HL-60 (cell line): ENCODE results near the gene USO1.

Source experiments
- DNase-seq, 2 experiments: peaks; one replicate each; pipeline ENCODE4 v3.0.0-alpha.2; 2010 to 2020; ENCODE audit warnings: low read depth in 1 of 2, low spot score in 1 of 2
- H3K27ac ChIP-seq: fragments of 250-450 bp; sonication (Bioruptor Pico); replicated peaks from 2 replicates; pipeline ENCODE4 v1.5.1; 2020; ENCODE audit warnings: mild to moderate bottlenecking, moderate library complexity
- H3K27me3 ChIP-seq: fragments of 250-450 bp; sonication (Bioruptor Pico); 2 replicates; pipeline ENCODE4 v1.5.1; 2021; ENCODE audit warnings: mild to moderate bottlenecking, moderate library complexity; ENCODE audit not compliant: insufficient read depth, poor library complexity, severe bottlenecking
- H3K4me3 ChIP-seq: replicated peaks from 2 replicates; pipeline ENCODE4 v1.5.1; 2011; ENCODE audit warnings: mild to moderate bottlenecking, control low read depth, low read length; ENCODE audit not compliant: insufficient read depth
- GABPA ChIP-seq: IDR thresholded peaks from 2 replicates; pipeline ENCODE4 v1.6.1; 2012; ENCODE audit warnings: low read depth
- POLR2AphosphoS5 ChIP-seq: IDR thresholded peaks from 2 replicates; pipeline ENCODE4 v1.6.1; 2012; ENCODE audit warnings: low read depth
- SPI1 ChIP-seq: IDR thresholded peaks from 2 replicates; pipeline ENCODE4 v1.6.1; 2012; ENCODE audit warnings: low read depth, mild to moderate bottlenecking, borderline replicate concordance
- TF ChIP-seq, protein P1 (sequence below): IDR thresholded peaks from one replicate; pipeline ENCODE4 v1.5.1; 2011; ENCODE audit warnings: low read length, control low read depth, inconsistent platforms; ENCODE audit not compliant: insufficient read depth
- TF ChIP-seq, protein P2 (sequence below): IDR thresholded peaks from 2 replicates; pipeline ENCODE4 v1.6.1; 2012; ENCODE audit warnings: low read depth; ENCODE audit not compliant: insufficient replicate concordance

Gene USO1

GRCh38 chr4:75727073-75727472 is 2.7 kb downstream of the USO1 start:
- no peak for DNase-seq
- no peaks in the 10 kb centered on the region for H3K27me3 ChIP-seq
- TF ChIP-seq, protein P1, sequence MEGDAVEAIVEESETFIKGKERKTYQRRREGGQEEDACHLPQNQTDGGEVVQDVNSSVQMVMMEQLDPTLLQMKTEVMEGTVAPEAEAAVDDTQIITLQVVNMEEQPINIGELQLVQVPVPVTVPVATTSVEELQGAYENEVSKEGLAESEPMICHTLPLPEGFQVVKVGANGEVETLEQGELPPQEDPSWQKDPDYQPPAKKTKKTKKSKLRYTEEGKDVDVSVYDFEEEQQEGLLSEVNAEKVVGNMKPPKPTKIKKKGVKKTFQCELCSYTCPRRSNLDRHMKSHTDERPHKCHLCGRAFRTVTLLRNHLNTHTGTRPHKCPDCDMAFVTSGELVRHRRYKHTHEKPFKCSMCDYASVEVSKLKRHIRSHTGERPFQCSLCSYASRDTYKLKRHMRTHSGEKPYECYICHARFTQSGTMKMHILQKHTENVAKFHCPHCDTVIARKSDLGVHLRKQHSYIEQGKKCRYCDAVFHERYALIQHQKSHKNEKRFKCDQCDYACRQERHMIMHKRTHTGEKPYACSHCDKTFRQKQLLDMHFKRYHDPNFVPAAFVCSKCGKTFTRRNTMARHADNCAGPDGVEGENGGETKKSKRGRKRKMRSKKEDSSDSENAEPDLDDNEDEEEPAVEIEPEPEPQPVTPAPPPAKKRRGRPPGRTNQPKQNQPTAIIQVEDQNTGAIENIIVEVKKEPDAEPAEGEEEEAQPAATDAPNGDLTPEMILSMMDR = no peak
- TF ChIP-seq, protein P2, sequence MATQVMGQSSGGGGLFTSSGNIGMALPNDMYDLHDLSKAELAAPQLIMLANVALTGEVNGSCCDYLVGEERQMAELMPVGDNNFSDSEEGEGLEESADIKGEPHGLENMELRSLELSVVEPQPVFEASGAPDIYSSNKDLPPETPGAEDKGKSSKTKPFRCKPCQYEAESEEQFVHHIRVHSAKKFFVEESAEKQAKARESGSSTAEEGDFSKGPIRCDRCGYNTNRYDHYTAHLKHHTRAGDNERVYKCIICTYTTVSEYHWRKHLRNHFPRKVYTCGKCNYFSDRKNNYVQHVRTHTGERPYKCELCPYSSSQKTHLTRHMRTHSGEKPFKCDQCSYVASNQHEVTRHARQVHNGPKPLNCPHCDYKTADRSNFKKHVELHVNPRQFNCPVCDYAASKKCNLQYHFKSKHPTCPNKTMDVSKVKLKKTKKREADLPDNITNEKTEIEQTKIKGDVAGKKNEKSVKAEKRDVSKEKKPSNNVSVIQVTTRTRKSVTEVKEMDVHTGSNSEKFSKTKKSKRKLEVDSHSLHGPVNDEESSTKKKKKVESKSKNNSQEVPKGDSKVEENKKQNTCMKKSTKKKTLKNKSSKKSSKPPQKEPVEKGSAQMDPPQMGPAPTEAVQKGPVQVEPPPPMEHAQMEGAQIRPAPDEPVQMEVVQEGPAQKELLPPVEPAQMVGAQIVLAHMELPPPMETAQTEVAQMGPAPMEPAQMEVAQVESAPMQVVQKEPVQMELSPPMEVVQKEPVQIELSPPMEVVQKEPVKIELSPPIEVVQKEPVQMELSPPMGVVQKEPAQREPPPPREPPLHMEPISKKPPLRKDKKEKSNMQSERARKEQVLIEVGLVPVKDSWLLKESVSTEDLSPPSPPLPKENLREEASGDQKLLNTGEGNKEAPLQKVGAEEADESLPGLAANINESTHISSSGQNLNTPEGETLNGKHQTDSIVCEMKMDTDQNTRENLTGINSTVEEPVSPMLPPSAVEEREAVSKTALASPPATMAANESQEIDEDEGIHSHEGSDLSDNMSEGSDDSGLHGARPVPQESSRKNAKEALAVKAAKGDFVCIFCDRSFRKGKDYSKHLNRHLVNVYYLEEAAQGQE = no peak
- TF ChIP-seq POLR2AphosphoS5 = no peak
- H3K27ac ChIP-seq = no peak overlapping the region
- no peak overlapping the region for H3K4me3 ChIP-seq

- TF ChIP-seq GABPA (no peak), SPI1 (no peak), POLR2AphosphoS5 (no peak)
- TF ChIP-seq, protein P2 = no peak
- TF ChIP-seq, protein P1 = no peak
- Histone ChIP-seq H3K27me3 (no peaks in the 10 kb centered on the region), H3K27ac (no peak overlapping the region), H3K4me3 (no peak overlapping the region)
- DNase-seq = no peak
Measured at GRCh38 chr4:75729836-75730235, 5.5 kb downstream of the USO1 start.

GRCh38 chr4:75733369-75733768 is 9.0 kb downstream of the USO1 start:
- no peak overlapping the region for H3K4me3 ChIP-seq
- TF ChIP-seq POLR2AphosphoS5 = no peak
- TF ChIP-seq SPI1 = no peak
- no peak for TF ChIP-seq GABPA
- TF ChIP-seq, protein P1 = no peak
- TF ChIP-seq, protein P2 = no peak
- H3K27ac ChIP-seq = no peak overlapping the region
- DNase-seq = no peak
- no peaks in the 10 kb centered on the region for H3K27me3 ChIP-seq
